ENCODE data around the gene USP25.

Gene USP25

DNA sequence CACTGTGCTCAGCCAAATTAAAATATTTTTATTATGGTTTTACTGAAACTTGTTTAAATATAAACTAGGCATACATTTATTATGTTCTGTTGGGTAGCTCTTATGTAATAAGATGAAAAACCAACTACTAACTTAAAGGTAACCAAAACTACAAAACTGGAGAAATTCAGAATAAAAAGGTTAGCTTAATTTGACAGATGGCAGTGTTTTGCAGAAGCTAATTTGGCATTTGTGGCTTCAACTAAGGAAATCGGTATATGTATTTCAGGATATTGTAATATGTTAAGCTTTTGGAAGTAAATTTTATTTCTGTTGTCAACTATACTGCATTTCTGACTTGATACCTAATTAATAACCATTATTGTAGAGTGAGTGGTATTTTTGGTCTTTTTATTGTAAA lies 18.8 kb downstream of the USP25 start:
- Histone ChIP-seq H2AFZ (ENCODE audit: low read length, unreplicated experiment) (no peak overlapping the region), H3K4me1 (ENCODE audit: control insufficient read depth, insufficient read depth, low read length, unreplicated experiment) (peaks cover 20% of the 10 kb centered on the region), H3K27me3 (ENCODE audit: insufficient read depth, low read length) (no peaks in the 10 kb centered on the region), H3K4me3 (ENCODE audit: low read depth, low read length) (no peak overlapping the region), H3K79me2 (ENCODE audit: control insufficient read depth, insufficient read depth, low read length, unreplicated experiment) (peaks cover 89% of the 10 kb centered on the region), H3K36me3 (ENCODE audit: insufficient read depth, low read length) (no peaks in the 10 kb centered on the region), H3K27ac (ENCODE audit: low read depth, low read length) (no peak overlapping the region)

- peak overlapping the region; percentile 64 for H3K27ac ChIP-seq (ENCODE audit: low read depth, low read length)
- H3K79me2 ChIP-seq (ENCODE audit: control insufficient read depth, insufficient read depth, low read length, unreplicated experiment), result peaks cover 89% of the 10 kb centered on the region
- H3K4me3 ChIP-seq (ENCODE audit: low read depth, low read length), result peak overlapping the region; percentile 26; the same call in 1 of the 2 replicates
- H3K4me1 ChIP-seq (ENCODE audit: control insufficient read depth, insufficient read depth, low read length, unreplicated experiment), result peaks cover 27% of the 10 kb centered on the region
- H3K36me3 ChIP-seq (ENCODE audit: insufficient read depth, low read length), result no peaks in the 10 kb centered on the region
- H3K27me3 ChIP-seq (ENCODE audit: insufficient read depth, low read length), result no peaks in the 10 kb centered on the region
- no peak overlapping the region for H2AFZ ChIP-seq (ENCODE audit: low read length, unreplicated experiment)
Measured at GRCh38 chr21:15749082-15749860, 19.5 kb downstream of the USP25 start.

DNA sequence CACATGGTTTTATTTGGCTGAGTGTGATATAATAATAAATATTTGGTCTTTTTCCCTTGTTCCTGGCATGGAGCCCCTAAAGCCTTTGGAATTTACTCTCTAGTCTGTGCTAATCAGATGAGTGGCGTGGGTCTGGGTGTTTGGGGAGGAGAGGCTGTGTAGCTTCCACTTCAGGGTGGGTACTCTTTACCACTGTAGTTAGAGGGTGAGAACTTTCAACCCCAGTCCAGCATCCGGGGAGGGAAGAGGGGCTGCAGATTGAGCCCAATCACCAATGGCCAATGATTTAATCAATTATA lies 20.0 kb downstream of the USP25 start:
- H3K36me3 ChIP-seq (ENCODE audit: insufficient read depth, low read length), result no peaks in the 10 kb centered on the region
- H3K79me2 ChIP-seq (ENCODE audit: control insufficient read depth, insufficient read depth, low read length, unreplicated experiment), result peaks cover 89% of the 10 kb centered on the region
- peak overlapping the region; percentile 64 for H3K27ac ChIP-seq (ENCODE audit: low read depth, low read length)
- H3K27me3 ChIP-seq (ENCODE audit: insufficient read depth, low read length), result no peaks in the 10 kb centered on the region
- peaks cover 32% of the 10 kb centered on the region for H3K4me1 ChIP-seq (ENCODE audit: control insufficient read depth, insufficient read depth, low read length, unreplicated experiment)
- H2AFZ ChIP-seq (ENCODE audit: low read length, unreplicated experiment), result no peak overlapping the region
- H3K4me3 ChIP-seq (ENCODE audit: low read depth, low read length), result peak overlapping the region; percentile 26; the same call in 1 of the 2 replicates

GRCh38 chr21:15751037-15751436 lies 21.3 kb downstream of the USP25 start:
- H3K4me3 ChIP-seq (ENCODE audit: low read depth, low read length), result no peak overlapping the region

GRCh38 chr21:15751546-15751945 lies 21.8 kb downstream of the USP25 start:
- no peaks in the 10 kb centered on the region for H3K27me3 ChIP-seq (ENCODE audit: insufficient read depth, low read length)
- no peak overlapping the region for H3K4me3 ChIP-seq (ENCODE audit: low read depth, low read length)
- no peak overlapping the region for H3K27ac ChIP-seq (ENCODE audit: low read depth, low read length)
- H3K79me2 ChIP-seq (ENCODE audit: control insufficient read depth, insufficient read depth, low read length, unreplicated experiment), result peaks cover 93% of the 10 kb centered on the region
- H3K4me1 ChIP-seq (ENCODE audit: control insufficient read depth, insufficient read depth, low read length, unreplicated experiment), result peaks cover 40% of the 10 kb centered on the region
- no peak overlapping the region for H2AFZ ChIP-seq (ENCODE audit: low read length, unreplicated experiment)
- H3K36me3 ChIP-seq (ENCODE audit: insufficient read depth, low read length), result no peaks in the 10 kb centered on the region

More at GRCh38 chr21:15751037-15751436, 21.3 kb downstream of the USP25 start:
- H3K4me1 ChIP-seq (ENCODE audit: control insufficient read depth, insufficient read depth, low read length, unreplicated experiment), result peaks cover 40% of the 10 kb centered on the region
- no peak overlapping the region for H2AFZ ChIP-seq (ENCODE audit: low read length, unreplicated experiment)
- peaks cover 93% of the 10 kb centered on the region for H3K79me2 ChIP-seq (ENCODE audit: control insufficient read depth, insufficient read depth, low read length, unreplicated experiment)
- H3K27me3 ChIP-seq (ENCODE audit: insufficient read depth, low read length), result no peaks in the 10 kb centered on the region
- H3K36me3 ChIP-seq (ENCODE audit: insufficient read depth, low read length), result no peaks in the 10 kb centered on the region
- H3K27ac ChIP-seq (ENCODE audit: low read depth, low read length), result no peak overlapping the region

DNA sequence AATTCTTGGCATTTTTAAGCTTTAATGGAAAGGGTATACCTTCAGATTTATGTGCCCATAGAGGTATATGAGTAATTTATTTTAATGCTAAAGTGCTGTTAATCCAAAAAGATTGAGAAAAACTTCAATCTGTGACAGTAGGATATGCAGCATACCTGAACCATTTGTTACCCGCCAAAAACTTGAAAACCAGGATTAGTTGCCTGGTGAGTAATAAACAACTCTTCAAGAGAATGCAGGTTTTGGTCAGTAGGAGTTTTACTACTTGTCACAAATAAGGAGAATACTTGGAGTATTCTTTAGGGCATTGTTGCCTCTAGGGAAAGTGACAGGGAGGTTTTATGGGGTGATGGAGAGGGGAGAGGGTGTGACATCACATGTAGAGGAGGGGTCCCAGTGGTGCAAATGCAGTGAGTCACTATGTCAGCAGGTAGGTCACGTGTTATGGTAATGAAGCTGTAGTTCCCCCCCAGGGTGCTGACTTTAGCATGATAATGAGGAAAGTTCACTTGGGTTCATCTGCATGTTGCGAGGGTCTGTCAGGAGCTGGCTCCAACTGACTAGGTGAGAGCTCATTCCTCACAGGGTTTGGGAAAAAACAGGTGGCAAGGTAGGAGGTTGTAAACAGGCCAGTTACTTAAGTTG lies 23.1 kb downstream of the USP25 start:
- no peak overlapping the region for H2AFZ ChIP-seq (ENCODE audit: low read length, unreplicated experiment)
- peaks cover 93% of the 10 kb centered on the region for H3K79me2 ChIP-seq (ENCODE audit: control insufficient read depth, insufficient read depth, low read length, unreplicated experiment)
- no peak overlapping the region for H3K4me3 ChIP-seq (ENCODE audit: low read depth, low read length)
- H3K36me3 ChIP-seq (ENCODE audit: insufficient read depth, low read length), result 0 out of 2 replicates have a peak, but pooled peaks cover 3% of the 10 kb centered on the region
- H3K27me3 ChIP-seq (ENCODE audit: insufficient read depth, low read length), result no peaks in the 10 kb centered on the region
- H3K27ac ChIP-seq (ENCODE audit: low read depth, low read length), result no peak overlapping the region
- peaks cover 40% of the 10 kb centered on the region for H3K4me1 ChIP-seq (ENCODE audit: control insufficient read depth, insufficient read depth, low read length, unreplicated experiment)

GRCh38 chr21:15753741-15754140 lies 24.0 kb downstream of the USP25 start:
- H3K79me2 ChIP-seq (ENCODE audit: control insufficient read depth, insufficient read depth, low read length, unreplicated experiment), result peaks cover 94% of the 10 kb centered on the region
- H3K27ac ChIP-seq (ENCODE audit: low read depth, low read length), result no peak overlapping the region
- H2AFZ ChIP-seq (ENCODE audit: low read length, unreplicated experiment), result no peak overlapping the region
- no peaks in the 10 kb centered on the region for H3K27me3 ChIP-seq (ENCODE audit: insufficient read depth, low read length)
- H3K4me3 ChIP-seq (ENCODE audit: low read depth, low read length), result no peak overlapping the region
- peaks cover 40% of the 10 kb centered on the region for H3K4me1 ChIP-seq (ENCODE audit: control insufficient read depth, insufficient read depth, low read length, unreplicated experiment)
- H3K36me3 ChIP-seq (ENCODE audit: insufficient read depth, low read length), result 0 out of 2 replicates have a peak, but pooled peaks cover 3% of the 10 kb centered on the region

DNA sequence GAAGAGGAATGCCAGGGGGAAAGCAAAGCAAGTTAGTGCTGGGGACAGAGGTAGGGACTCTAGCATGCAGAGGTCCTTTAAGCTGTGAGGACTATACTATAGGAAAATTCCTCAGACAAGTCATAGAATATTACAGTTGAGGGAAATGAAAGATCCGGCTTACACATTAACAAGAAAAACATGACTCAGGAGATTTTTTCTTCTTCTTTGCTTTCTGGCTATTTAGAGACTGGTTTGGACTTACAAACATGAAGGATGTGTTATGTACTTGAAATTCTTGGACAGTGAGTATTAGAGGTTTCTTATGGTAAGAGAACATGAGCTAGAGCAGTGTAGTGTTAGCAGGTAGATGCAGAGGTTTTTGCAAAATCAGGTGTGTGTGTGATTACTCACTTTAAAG lies 24.9 kb downstream of the USP25 start:
- Histone ChIP-seq H3K4me1 (ENCODE audit: control insufficient read depth, insufficient read depth, low read length, unreplicated experiment) (peaks cover 32% of the 10 kb centered on the region), H3K4me3 (ENCODE audit: low read depth, low read length) (peak overlapping the region; percentile 14; the same call in 1 of the 2 replicates), H3K27me3 (ENCODE audit: insufficient read depth, low read length) (no peaks in the 10 kb centered on the region), H3K36me3 (ENCODE audit: insufficient read depth, low read length) (0 out of 2 replicates have a peak, but pooled peaks cover 3% of the 10 kb centered on the region), H3K79me2 (ENCODE audit: control insufficient read depth, insufficient read depth, low read length, unreplicated experiment) (peaks cover 93% of the 10 kb centered on the region), H3K27ac (ENCODE audit: low read depth, low read length) (peak overlapping the region; percentile 24), H2AFZ (ENCODE audit: low read length, unreplicated experiment) (no peak overlapping the region)

DNA sequence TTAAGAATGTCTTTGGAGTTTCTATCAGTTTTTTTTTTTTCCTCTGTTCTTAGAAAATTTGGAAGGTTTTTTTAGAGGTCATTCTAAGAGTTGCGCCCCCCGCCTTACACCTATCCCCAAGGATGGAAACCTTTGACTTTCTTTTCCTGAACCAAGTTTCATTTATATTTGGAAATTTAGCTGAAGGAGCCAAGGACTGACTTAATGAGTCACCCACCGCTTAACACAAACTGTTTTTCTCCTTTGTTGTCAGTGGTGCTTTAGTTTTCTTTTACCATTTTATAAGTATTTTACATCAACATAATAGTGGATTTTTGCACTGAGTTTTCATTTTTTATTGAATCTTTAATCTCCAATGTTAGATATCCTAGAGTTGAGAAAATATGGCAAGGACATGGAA lies 25.3 kb downstream of the USP25 start:
- H3K4me3 ChIP-seq (ENCODE audit: low read depth, low read length), result peak overlapping the region; percentile 14; the same call in 1 of the 2 replicates
- H2AFZ ChIP-seq (ENCODE audit: low read length, unreplicated experiment), result no peak overlapping the region
- 0 out of 2 replicates have a peak, but pooled peaks cover 3% of the 10 kb centered on the region for H3K36me3 ChIP-seq (ENCODE audit: insufficient read depth, low read length)
- H3K4me1 ChIP-seq (ENCODE audit: control insufficient read depth, insufficient read depth, low read length, unreplicated experiment), result peaks cover 29% of the 10 kb centered on the region
- H3K27ac ChIP-seq (ENCODE audit: low read depth, low read length), result peak overlapping the region; percentile 24; the same call in 1 of the 2 replicates
- no peaks in the 10 kb centered on the region for H3K27me3 ChIP-seq (ENCODE audit: insufficient read depth, low read length)
- peaks cover 92% of the 10 kb centered on the region for H3K79me2 ChIP-seq (ENCODE audit: control insufficient read depth, insufficient read depth, low read length, unreplicated experiment)

DNA sequence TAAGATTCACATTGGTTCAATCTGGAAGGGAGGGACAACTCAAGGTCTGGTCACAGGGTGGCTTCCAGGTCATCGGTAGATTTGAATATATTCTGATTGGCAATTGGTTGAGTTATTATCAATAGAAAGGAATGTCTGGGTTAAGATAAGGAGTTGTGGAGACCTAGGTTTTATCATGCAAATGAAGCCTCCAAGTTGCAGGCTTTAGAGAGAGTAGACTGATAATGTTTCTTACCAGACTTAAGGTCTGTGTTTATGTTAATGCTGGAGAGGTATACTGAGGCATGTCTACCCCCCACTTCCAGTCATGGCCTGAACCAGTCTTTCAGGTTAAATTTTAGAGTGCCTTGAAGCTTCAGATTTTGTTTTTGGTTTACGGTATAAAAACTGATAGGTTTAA lies 29.7 kb downstream of the USP25 start:
- Histone ChIP-seq H2AFZ (ENCODE audit: low read length, unreplicated experiment) (no peak overlapping the region), H3K27ac (ENCODE audit: low read depth, low read length) (no peak overlapping the region), H3K36me3 (ENCODE audit: insufficient read depth, low read length) (peaks cover 13% of the 10 kb centered on the region; the same call in 1 of the 2 replicates), H3K4me3 (ENCODE audit: low read depth, low read length) (no peak overlapping the region), H3K27me3 (ENCODE audit: insufficient read depth, low read length) (no peaks in the 10 kb centered on the region), H3K4me1 (ENCODE audit: control insufficient read depth, insufficient read depth, low read length, unreplicated experiment) (peaks cover 11% of the 10 kb centered on the region), H3K79me2 (ENCODE audit: control insufficient read depth, insufficient read depth, low read length, unreplicated experiment) (peaks cover 87% of the 10 kb centered on the region)

All from ACC112 (cell line).